HG02970 (cell line): Measurements from ENCODE around the gene DDX10.

ENCODE experiments used
- ATAC-seq: cut with Tn5 transposase; IDR thresholded peaks from one replicate; pipeline ENCODE4 v1.9.1; 2021; ENCODE audit warnings: mild to moderate bottlenecking, moderate library complexity, moderate number of reproducible peaks; ENCODE audit not compliant: unreplicated experiment, low FRiP score

The DDX10 gene

GRCh38 chr11:108926841-108927577 is 262.1 kb downstream of the DDX10 start:
- ATAC-seq = no peak

DNA sequence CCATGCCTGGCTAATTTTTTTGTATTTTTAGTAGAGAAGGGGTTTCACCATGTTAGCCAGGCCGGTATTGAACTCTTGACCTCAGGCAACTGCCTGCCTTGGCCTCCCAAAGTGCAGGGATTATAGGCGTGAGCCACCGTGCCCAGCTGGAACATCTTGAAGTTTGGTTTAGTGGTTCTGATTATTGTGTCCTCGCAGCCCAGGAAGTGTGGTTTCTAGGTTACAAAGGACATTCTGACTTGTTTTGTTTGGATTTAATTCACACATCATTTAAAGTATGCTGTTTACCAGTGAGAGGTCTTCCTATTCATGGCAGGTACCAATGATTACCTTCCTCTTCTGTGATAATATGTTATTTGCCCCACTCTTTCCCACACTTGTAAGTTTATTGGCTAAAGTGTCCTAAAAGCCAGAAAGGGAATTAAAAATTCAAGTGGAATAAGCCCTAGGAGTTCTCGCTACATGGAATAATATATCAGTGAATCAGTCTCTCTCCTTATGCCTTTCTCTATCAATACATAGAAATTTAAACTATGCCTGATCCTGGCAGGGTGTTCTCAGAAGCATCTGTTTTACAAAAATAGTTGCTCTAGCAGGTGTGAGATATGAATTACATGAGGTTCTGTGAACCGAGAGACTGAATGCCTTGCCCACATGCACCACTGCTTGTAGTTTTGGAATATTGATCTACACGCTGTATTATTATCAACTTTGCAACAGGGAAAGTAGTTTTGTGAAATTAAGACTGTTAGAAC is 263.1 kb downstream of the DDX10 start:
- ATAC-seq = no peak

GRCh38 chr11:108929241-108929640 is 264.4 kb downstream of the DDX10 start:
- ATAC-seq = no peak

GRCh38 chr11:108931168-108931567 is 266.3 kb downstream of the DDX10 start:
- ATAC-seq = no peak

DNA sequence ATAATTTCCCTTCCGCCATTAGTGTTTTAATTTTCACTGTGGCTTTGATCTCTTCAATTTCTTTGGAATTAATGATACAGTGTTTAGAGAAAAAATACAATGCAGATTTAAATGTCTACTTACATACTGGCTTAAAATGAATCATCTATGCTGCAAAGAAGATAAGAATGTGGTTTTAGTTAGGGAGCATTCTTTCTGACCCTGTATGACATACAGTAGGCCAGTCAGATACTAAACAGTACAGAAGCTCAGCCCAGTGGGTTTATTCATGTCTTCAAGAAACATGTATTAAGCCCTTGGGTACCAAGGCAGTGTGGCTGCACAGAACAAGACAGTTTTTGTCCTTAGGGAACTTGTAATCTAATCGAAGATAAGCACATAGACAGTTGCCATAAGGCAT is 268.8 kb downstream of the DDX10 start:
- no peak for ATAC-seq

DNA sequence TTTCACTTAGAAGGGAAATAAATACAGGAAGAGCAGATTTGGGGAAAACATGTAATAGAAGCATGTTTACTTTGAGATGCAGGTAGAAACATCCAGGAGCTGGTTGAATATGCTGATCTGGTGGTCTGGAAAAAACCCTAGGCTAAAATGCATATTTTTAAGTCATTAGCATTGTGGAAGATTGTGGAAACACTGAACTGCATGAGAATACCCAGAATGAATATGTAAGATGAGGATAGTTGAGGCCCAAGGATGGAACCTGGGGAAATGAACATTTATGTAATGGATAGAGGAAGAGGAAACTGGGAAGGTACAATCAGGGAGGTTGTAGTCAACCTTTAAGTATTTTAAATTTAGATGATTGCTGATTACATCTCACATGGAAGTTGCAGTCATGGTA is 269.4 kb downstream of the DDX10 start:
- ATAC-seq = no peak

GRCh38 chr11:108934696-108935095 is 269.8 kb downstream of the DDX10 start:
- ATAC-seq = no peak

GRCh38 chr11:108937746-108938145 is 272.9 kb downstream of the DDX10 start:
- no peak for ATAC-seq

DNA sequence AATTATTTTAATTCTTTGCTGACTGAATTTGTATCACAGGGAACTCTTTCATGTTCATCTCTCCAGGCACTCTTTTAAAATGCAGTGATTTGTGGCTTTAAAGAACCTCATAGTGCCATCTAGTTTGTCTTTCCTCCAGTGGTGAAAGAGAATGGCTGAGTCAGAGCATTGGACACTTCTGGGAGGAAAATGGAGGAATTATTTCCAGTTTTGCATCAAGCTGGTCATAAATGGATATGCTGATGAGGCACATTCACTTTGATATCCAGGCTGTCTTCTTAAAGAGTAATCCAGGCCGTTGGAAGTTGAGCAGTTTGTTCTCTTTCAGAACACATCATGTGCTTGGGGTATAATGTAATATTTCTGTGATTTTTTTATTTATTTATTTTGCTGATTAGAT is 273.7 kb downstream of the DDX10 start:
- no peak for ATAC-seq

GRCh38 chr11:108939135-108939534 is 274.3 kb downstream of the DDX10 start:
- no peak for ATAC-seq

DNA sequence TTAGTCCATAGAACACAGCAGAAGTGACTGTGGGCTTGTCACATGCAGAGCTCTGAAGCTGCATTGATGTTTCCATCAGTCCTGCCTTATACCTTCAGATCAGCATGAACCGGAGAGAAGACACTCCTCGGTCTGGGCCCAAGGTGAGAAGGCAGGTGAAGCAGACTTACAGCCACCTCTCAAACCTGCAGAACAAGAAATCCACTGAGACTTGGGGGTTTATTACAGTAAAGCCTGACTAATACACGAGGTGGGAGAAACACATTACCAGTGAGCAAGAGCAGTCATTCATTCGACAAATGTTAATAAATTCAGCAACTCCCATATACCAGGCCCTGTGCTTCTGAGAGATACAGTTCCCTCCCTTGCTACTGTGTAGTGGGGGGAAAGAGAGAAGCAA is 279.0 kb downstream of the DDX10 start:
- ATAC-seq = no peak

GRCh38 chr11:108944471-108945178 is 279.8 kb downstream of the DDX10 start:
- ATAC-seq = no peak

GRCh38 chr11:108945341-108945740 is 280.5 kb downstream of the DDX10 start:
- ATAC-seq = no peak

- ATAC-seq = no peak
Measured at GRCh38 chr11:108947654-108948570, 283.0 kb downstream of the DDX10 start.

DNA sequence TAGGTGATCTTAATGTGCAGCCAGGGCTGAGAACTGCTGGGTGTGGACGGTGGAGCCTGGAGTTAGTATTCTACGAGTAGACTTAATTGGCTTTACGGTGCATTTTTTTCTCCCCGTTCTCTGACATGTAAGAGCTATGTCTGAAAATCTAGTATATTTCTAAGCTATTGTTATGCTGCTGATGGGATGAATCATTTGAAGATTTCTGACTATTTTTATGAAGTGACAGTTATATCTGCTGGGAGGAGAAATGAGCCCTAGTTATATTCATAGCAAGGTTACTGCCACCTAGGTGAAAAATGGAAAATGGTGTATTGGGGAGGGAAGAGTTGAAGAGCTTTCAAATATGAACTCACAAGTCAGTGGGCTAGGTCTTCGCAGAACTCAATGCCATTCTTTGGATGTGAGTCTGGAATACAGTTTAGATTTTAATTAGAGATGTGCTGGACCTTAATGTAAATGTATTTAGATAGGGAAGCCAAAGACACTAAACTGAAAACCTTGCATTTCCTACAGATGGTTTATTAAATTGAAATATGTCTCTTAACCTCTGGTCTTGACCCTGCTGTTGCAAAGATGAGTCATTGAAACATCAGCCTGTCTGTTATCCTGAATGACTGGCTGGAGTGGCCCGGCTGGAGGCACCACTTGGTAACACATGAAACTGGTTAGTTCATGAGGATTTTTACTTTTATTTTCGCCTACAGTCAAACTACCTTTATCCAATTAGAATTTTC is 293.7 kb downstream of the DDX10 start:
- no peak for ATAC-seq

- no peak for ATAC-seq
Measured at GRCh38 chr11:108959105-108959761, 294.4 kb downstream of the DDX10 start.

- no peak for ATAC-seq
Measured at GRCh38 chr11:108959874-108960273, 295.0 kb downstream of the DDX10 start.

- no peak for ATAC-seq
Measured at GRCh38 chr11:108960501-108960900, 295.6 kb downstream of the DDX10 start.

GRCh38 chr11:108961095-108961494 is 296.2 kb downstream of the DDX10 start:
- ATAC-seq = no peak
